IgD-negative memory B cell (primary cell): ENCODE results near the gene CRYBB1. TPM values are rescaled to one million over a fixed set of nuclear protein-coding genes. Genes with fewer than 3 reads are reported as not detected.

Source experiments
- H3K27ac Mint-ChIP-seq, 3 donors: one replicate each; pipeline ENCODE4 v1.8.0; 2020 to 2022; ENCODE audit warnings: mild to moderate bottlenecking in 3 of 3, mixed read lengths in 3 of 3, moderate library complexity in 1 of 3
- H3K27me3 Mint-ChIP-seq: one replicate; pipeline ENCODE4 v1.8.0; 2021; ENCODE audit warnings: mixed read lengths
- H3K36me3 Mint-ChIP-seq: one replicate; pipeline ENCODE4 v1.8.0; 2020; ENCODE audit warnings: mild to moderate bottlenecking, mixed read lengths
- H3K4me1 Mint-ChIP-seq, 3 donors: one replicate each; pipeline ENCODE4 v1.8.0; 2020 to 2022; ENCODE audit warnings: mixed read lengths in 3 of 3, mild to moderate bottlenecking in 1 of 3
- H3K4me3 Mint-ChIP-seq, 4 donors: one replicate each; pipeline ENCODE4 v1.8.0; 2020 to 2022; ENCODE audit warnings: mild to moderate bottlenecking in 4 of 4, mixed read lengths in 4 of 4, moderate library complexity in 3 of 4
- H3K9me3 Mint-ChIP-seq, 3 donors: one replicate each; pipeline ENCODE4 v1.8.0; 2020 to 2021; ENCODE audit warnings: mixed read lengths in 3 of 3, mild to moderate bottlenecking in 1 of 3
- polyA plus RNA-seq: library from polyadenylated mRNA; unstranded; fragments of 300-500 nt; fragmentation: Illumina TruSeq; gene quantifications from one replicate; pipeline ENCODE4 v1.2.3, GENCODE V29; 2021

CRYBB1 gene
- polyA plus RNA-seq, 1 donor from 2014 or later: 1.0 TPM

GRCh38 chr22:26604368-26604767, 13.5 kb downstream of the CRYBB1 start:
- H3K36me3 Mint-ChIP-seq: peaks cover 1% of the 10 kb centered on the region
- no peak overlapping the region for H3K4me3 Mint-ChIP-seq
- peaks cover 3% of the 10 kb centered on the region for H3K27me3 Mint-ChIP-seq
- peaks cover under 1 to 6% (median 3%) of the 10 kb centered on the region in 3 donors for H3K4me1 Mint-ChIP-seq
- peak overlapping the region in 1 of 3 donors; percentile 52 for H3K27ac Mint-ChIP-seq
- no peaks in the 10 kb centered on the region for H3K9me3 Mint-ChIP-seq

GRCh38 chr22:26602127-26602526, 15.7 kb downstream of the CRYBB1 start:
- Mint-ChIP-seq H3K36me3 (peaks cover 1% of the 10 kb centered on the region), H3K4me1 (peaks cover 0 to 5% (median 0%) of the 10 kb centered on the region in 3 donors), H3K27me3 (peaks cover 3% of the 10 kb centered on the region), H3K9me3 (no peaks in the 10 kb centered on the region), H3K27ac (no peak overlapping the region), H3K4me3 (no peak overlapping the region)

- Mint-ChIP-seq H3K4me1 (peaks cover 0 to 5% (median 0%) of the 10 kb centered on the region in 3 donors), H3K36me3 (peaks cover 1% of the 10 kb centered on the region), H3K27ac (no peak overlapping the region), H3K9me3 (no peaks in the 10 kb centered on the region), H3K27me3 (peaks cover 3% of the 10 kb centered on the region), H3K4me3 (no peak overlapping the region)
Measured at GRCh38 chr22:26601726-26602125, 16.1 kb downstream of the CRYBB1 start.

- peaks cover 0 to 5% (median 0%) of the 10 kb centered on the region in 3 donors for H3K4me1 Mint-ChIP-seq
- H3K27me3 Mint-ChIP-seq: peaks cover 3% of the 10 kb centered on the region
- H3K36me3 Mint-ChIP-seq: no peaks in the 10 kb centered on the region
- H3K9me3 Mint-ChIP-seq: no peaks in the 10 kb centered on the region
- no peak overlapping the region for H3K4me3 Mint-ChIP-seq
- H3K27ac Mint-ChIP-seq: no peak overlapping the region
Measured at GRCh38 chr22:26599505-26599904, 18.3 kb downstream of the CRYBB1 start.

- peaks cover 3% of the 10 kb centered on the region for H3K27me3 Mint-ChIP-seq
- H3K4me3 Mint-ChIP-seq: no peak overlapping the region
- H3K36me3 Mint-ChIP-seq: no peaks in the 10 kb centered on the region
- H3K4me1 Mint-ChIP-seq: peaks cover 7 to 11% (median 7%) of the 10 kb centered on the region in 3 donors
- no peaks in the 10 kb centered on the region for H3K9me3 Mint-ChIP-seq
- H3K27ac Mint-ChIP-seq: no peak overlapping the region
Measured at GRCh38 chr22:26597480-26597879, 20.3 kb downstream of the CRYBB1 start.

- Mint-ChIP-seq H3K36me3 (no peaks in the 10 kb centered on the region), H3K9me3 (no peaks in the 10 kb centered on the region), H3K4me3 (no peak overlapping the region), H3K27me3 (peaks cover 2% of the 10 kb centered on the region), H3K27ac (no peak overlapping the region), H3K4me1 (peaks cover 12 to 16% (median 12%) of the 10 kb centered on the region in 3 donors)
Measured at GRCh38 chr22:26597026-26597425, 20.8 kb downstream of the CRYBB1 start.

GRCh38 chr22:26593763-26594162, 24.1 kb downstream of the CRYBB1 start:
- Mint-ChIP-seq H3K4me3 (peak overlapping the region in 1 of 4 donors; percentile 16), H3K27ac (no peak overlapping the region), H3K4me1 (peaks cover 19 to 23% (median 21%) of the 10 kb centered on the region in 3 donors), H3K9me3 (no peaks in the 10 kb centered on the region), H3K36me3 (no peaks in the 10 kb centered on the region), H3K27me3 (no peaks in the 10 kb centered on the region)

- no peaks in the 10 kb centered on the region for H3K36me3 Mint-ChIP-seq
- H3K27ac Mint-ChIP-seq: peak overlapping the region; percentile 3 to 48 (median 6)
- peak overlapping the region in 3 of 4 donors; percentile 35 to 63 (median 53) for H3K4me3 Mint-ChIP-seq
- peaks cover 25 to 30% (median 26%) of the 10 kb centered on the region in 3 donors for H3K4me1 Mint-ChIP-seq
- no peaks in the 10 kb centered on the region for H3K27me3 Mint-ChIP-seq
- peaks cover 0 to 2% (median 0%) of the 10 kb centered on the region in 3 donors for H3K9me3 Mint-ChIP-seq
Measured at GRCh38 chr22:26592421-26592891, 25.4 kb downstream of the CRYBB1 start.

GRCh38 chr22:26589845-26590736, 27.7 kb downstream of the CRYBB1 start, which contains the start of gene TPST2:
Gene TPST2, minus strand, starts transcription at chr22:26590132. Its CDS starts 48,502 bp downstream, at chr22:26541630.
- H3K9me3 Mint-ChIP-seq: peaks cover 0 to 2% (median 0%) of the 10 kb centered on the region in 3 donors
- peaks cover 2% of the 10 kb centered on the region for H3K36me3 Mint-ChIP-seq
- peaks cover 30 to 38% (median 31%) of the 10 kb centered on the region in 3 donors for H3K4me1 Mint-ChIP-seq
- H3K27ac Mint-ChIP-seq: peak within 1 kb of the TSS; percentile 16 to 87 (median 82)
- H3K4me3 Mint-ChIP-seq: peak within 1 kb of the TSS; percentile 91 to 97 (median 95)
- H3K27me3 Mint-ChIP-seq: no peaks in the 10 kb centered on the region

- Mint-ChIP-seq H3K9me3 (peaks cover 0 to 2% (median 0%) of the 10 kb centered on the region in 3 donors), H3K36me3 (peaks cover 2% of the 10 kb centered on the region), H3K27me3 (no peaks in the 10 kb centered on the region), H3K4me1 (peaks cover 30 to 38% (median 31%) of the 10 kb centered on the region in 3 donors), H3K27ac (peak overlapping the region in 1 of 3 donors; percentile 71), H3K4me3 (peak overlapping the region; percentile 80 to 96 (median 89))
Measured at GRCh38 chr22:26589367-26589844, 28.4 kb downstream of the CRYBB1 start.

- Mint-ChIP-seq H3K27me3 (no peaks in the 10 kb centered on the region), H3K36me3 (peaks cover 2% of the 10 kb centered on the region), H3K4me3 (peak overlapping the region; percentile 80 to 96 (median 89)), H3K27ac (peak overlapping the region in 2 of 3 donors; percentile 4 to 71), H3K4me1 (peaks cover 30 to 38% (median 31%) of the 10 kb centered on the region in 3 donors), H3K9me3 (peaks cover 0 to 2% (median 0%) of the 10 kb centered on the region in 3 donors)
Measured at GRCh38 chr22:26588729-26589366, 29.0 kb downstream of the CRYBB1 start.

- Mint-ChIP-seq H3K4me3 (peak overlapping the region; percentile 80 to 96 (median 84)), H3K36me3 (peaks cover 2% of the 10 kb centered on the region), H3K27me3 (no peaks in the 10 kb centered on the region), H3K9me3 (peaks cover 0 to 2% (median 0%) of the 10 kb centered on the region in 3 donors), H3K27ac (peak overlapping the region in 1 of 3 donors; percentile 4), H3K4me1 (peaks cover 27 to 37% (median 30%) of the 10 kb centered on the region in 3 donors)
Measured at GRCh38 chr22:26587991-26588613, 29.7 kb downstream of the CRYBB1 start.

- Mint-ChIP-seq H3K9me3 (peaks cover 0 to 2% (median 0%) of the 10 kb centered on the region in 3 donors), H3K36me3 (peaks cover 2% of the 10 kb centered on the region), H3K4me1 (peaks cover 16 to 23% (median 16%) of the 10 kb centered on the region in 3 donors), H3K27me3 (no peaks in the 10 kb centered on the region), H3K4me3 (peak overlapping the region; percentile 25 to 62 (median 44)), H3K27ac (no peak overlapping the region)
Measured at GRCh38 chr22:26586556-26587325, 31.1 kb downstream of the CRYBB1 start.
